PFSK-1 (cell line): ENCODE results near the gene EXOC7.

ENCODE experiments used
- POLR2AphosphoS5 ChIP-seq: IDR thresholded peaks from 2 replicates; pipeline ENCODE4 v1.6.1; 2012; ENCODE audit warnings: low read depth, mild to moderate bottlenecking, control low read depth, low read length, moderate library complexity
- SIN3A ChIP-seq: IDR thresholded peaks from 2 replicates; pipeline ENCODE4 v1.6.1; 2012; ENCODE audit warnings: mild to moderate bottlenecking, low read length, moderate library complexity, borderline replicate concordance; ENCODE audit not compliant: insufficient read depth
- TF ChIP-seq, protein P1 (sequence below), 2 experiments: IDR thresholded peaks; 2 replicates each; pipeline versions ENCODE4 v1.6.1 to v1.8.0; 2011 to 2012; ENCODE audit warnings: low read depth in 2 of 2, low read length in 2 of 2, control low read depth in 1 of 2, inconsistent platforms in 1 of 2, mild to moderate bottlenecking in 1 of 2, moderate library complexity in 1 of 2; ENCODE audit not compliant: insufficient read depth in 1 of 2

DNA sequence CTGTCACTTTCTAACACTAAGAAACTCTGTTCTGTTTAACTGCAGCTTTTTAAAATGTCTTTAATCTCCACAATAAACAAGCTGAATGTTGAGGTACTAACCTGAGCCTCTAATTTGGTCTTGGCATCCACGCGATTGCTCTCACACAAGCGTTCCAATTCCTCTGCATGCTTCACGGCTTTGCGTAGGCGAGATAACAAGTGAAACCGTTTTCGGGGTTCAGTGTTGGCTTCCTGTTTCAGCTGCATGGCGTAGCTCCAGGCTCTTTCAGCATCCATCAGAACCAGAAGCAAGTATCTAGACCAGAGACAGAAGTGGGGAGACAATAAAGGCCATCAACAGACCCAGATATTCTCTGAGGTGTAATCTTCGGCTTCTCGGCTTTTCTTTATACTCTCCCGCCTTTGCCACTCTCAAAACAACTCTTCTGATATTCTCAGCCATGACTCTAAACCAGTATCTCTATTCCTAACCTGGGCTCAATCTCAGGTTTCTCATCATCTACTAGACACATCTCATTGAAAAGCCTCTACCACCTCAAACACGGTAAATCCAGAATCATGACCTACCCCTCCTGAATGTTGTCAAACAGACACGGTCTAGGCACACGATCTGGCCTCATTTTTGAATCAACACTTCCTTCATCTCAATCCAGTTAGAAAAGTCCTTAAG lies 39.6 kb downstream of the EXOC7 start:
- TF ChIP-seq, protein P1, sequence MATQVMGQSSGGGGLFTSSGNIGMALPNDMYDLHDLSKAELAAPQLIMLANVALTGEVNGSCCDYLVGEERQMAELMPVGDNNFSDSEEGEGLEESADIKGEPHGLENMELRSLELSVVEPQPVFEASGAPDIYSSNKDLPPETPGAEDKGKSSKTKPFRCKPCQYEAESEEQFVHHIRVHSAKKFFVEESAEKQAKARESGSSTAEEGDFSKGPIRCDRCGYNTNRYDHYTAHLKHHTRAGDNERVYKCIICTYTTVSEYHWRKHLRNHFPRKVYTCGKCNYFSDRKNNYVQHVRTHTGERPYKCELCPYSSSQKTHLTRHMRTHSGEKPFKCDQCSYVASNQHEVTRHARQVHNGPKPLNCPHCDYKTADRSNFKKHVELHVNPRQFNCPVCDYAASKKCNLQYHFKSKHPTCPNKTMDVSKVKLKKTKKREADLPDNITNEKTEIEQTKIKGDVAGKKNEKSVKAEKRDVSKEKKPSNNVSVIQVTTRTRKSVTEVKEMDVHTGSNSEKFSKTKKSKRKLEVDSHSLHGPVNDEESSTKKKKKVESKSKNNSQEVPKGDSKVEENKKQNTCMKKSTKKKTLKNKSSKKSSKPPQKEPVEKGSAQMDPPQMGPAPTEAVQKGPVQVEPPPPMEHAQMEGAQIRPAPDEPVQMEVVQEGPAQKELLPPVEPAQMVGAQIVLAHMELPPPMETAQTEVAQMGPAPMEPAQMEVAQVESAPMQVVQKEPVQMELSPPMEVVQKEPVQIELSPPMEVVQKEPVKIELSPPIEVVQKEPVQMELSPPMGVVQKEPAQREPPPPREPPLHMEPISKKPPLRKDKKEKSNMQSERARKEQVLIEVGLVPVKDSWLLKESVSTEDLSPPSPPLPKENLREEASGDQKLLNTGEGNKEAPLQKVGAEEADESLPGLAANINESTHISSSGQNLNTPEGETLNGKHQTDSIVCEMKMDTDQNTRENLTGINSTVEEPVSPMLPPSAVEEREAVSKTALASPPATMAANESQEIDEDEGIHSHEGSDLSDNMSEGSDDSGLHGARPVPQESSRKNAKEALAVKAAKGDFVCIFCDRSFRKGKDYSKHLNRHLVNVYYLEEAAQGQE (IDR thresholded peaks at IDR 0.05; ENCODE audit: insufficient read depth in 1 of 2, low read depth in 2 of 2, low read length in 2 of 2) = no peak
- TF ChIP-seq SIN3A (no peak), POLR2AphosphoS5 (no peak)
